Renal pelvis (tissue), 4 donors: ENCODE data around the gene VMP1. TPM values are rescaled to one million over a fixed set of nuclear protein-coding genes. Genes with fewer than 3 reads are reported as not detected.

Experiments used
- DNase-seq: peaks from one replicate; pipeline ENCODE4 v3.0.0-alpha.2; 2013
- polyA plus RNA-seq, 3 donors: library from polyadenylated mRNA; unstranded; fragments of 120-200 nt; gene quantifications; one replicate each; pipeline ENCODE4 v1.2.1, GENCODE V29; 2013; ENCODE audit not compliant: insufficient read length in 3 of 3

The VMP1 gene
- polyA plus RNA-seq, 3 donors = 93.4 to 108 (median 97.7) TPM

DNA sequence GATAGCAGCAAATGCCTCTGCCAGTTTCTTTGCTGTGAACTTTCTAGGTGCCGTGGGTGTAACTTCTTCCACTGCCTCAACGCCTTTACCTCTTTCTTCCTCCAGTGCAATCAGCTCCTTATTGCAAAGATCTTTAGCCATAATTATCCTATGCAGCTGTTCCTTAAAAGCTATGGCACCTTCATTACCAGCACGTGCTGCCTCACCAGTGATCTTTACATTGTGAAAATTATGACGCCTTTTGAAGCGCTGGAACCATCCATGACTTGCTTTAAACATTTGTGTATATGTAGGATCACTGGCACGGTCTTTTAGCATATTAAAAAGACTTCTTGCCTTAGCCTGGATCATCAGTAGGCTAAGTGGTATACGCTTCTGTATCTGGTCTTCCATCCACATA lies 8.2 kb upstream of the VMP1 start:
- DNase-seq = no peak

DNA sequence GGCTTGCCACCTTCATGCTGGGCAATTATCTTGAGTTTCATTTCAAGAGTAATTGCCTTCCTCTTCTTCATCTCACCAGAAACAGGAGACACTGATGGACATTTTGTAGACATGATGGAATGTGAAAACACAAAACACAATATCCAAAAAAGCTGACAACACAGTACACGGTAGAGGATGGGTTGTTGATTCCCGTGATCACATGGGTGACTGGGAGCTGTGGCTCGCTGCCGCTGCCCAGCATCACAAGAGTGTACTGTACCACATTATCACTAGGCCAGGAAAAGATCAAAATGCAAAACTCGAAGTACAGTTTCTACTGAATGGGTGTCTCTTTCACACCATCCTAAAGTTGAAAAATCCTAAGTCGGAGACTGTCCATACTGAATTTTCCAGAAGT lies 7.7 kb upstream of the VMP1 start:
- DNase-seq = no peak

DNA sequence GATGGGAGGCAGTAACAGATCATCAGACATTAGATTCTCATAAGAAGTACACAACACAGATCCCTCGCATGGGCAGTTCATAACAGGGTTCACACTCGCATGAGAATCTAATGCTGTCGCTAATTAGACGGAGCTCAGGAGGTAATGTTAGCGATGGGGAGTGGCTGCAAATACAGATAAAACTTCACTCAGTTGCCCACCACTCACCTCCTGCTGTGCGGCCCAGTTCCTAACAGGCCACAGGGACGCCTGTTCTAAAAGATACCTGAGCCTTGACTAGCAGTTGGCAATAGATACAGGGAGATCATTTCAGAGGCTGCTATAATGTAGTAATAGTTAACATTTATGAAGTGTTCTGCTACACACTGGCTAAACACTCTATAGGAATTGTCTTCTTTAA lies 5.2 kb upstream of the VMP1 start:
- no peak for DNase-seq

DNA sequence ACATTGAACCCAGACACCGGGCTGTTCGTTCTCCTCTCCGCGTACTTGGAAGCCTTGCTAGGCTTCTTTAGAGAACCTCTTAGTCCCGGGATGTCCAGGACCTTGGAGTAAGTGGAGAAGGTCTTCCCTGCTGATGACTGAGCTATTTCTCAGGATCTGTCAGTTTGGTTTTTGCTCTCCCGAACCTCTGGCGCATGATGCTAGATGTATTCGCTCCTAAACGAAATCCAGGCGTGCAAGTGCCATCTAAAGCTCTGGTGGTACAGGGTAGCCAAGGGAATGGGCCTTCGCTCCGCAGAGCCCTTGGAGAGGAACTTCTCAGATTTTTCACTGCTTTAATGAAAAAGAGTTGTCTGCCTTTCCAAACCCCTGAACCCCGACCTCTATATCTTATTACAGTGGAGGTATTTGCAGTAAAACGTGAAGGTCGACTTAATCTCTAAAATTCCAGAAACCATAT lies 547 bp downstream of the VMP1 start:
- DNase-seq = no peak

GRCh38 chr17:59711936-59712335 lies 4.5 kb downstream of the VMP1 start:
- DNase-seq = no peak

DNA sequence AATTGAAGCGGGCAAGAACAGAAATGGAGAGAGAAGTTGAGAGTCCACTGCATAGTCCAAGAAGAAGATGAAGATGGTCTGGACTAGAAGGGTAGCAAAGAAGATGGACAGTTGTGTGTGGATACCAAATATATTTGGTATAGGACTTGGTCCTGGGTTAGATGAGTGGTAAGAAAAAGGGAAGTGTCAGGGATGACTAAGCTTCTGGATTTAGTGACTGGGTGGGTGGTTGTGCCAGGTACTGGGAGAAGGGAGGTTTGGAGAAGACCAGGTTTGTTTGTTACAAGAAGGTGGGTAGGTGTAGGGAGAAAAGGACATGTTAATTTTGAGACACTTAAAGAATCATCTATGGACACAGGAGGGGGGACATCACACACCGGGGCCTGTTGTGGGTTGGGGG lies 5.4 kb downstream of the VMP1 start:
- no peak for DNase-seq

DNA sequence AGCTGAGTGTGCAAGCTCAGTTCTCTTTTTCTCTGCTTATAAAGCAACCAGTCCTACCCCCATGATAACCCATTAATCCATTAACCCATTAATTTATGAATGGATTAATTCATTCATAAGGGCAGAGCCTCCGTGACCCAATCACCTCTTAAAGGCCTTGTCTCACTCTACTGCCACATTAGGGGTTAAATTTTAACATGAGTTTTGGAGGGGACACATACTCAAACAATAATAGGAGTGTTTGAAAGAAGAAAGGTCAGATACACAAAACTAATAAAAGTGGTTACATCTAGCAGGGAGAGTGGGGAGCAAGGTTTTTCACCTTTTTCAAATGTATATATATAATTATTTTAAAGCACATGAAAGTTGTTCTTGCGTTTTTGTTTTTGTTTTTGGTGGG lies 6.8 kb downstream of the VMP1 start:
- no peak for DNase-seq

GRCh38 chr17:59716427-59716826 lies 9.0 kb downstream of the VMP1 start:
- DNase-seq = no peak

DNA sequence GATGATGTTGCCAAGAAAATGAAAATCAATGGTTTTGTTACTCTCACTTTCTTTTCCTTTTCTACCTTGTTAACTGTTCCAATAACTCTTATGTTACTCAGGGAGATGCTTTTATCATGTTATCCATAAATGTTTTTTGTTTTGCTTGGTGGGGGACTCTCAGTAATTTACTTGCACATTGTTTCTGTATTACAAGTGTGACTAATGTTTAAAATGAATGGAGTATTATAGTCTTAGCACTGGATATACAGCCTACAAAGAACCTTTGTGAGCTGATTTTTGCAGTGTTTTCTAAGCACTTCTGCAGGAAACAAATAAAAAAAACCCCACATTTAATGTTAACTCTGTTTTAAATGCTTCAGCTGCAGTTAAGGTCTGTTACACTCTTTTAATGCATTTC lies 12.1 kb downstream of the VMP1 start:
- no peak for DNase-seq

- DNase-seq = no peak
Measured at GRCh38 chr17:59722623-59723022, 15.2 kb downstream of the VMP1 start.

GRCh38 chr17:59723041-59723440 lies 15.6 kb downstream of the VMP1 start:
- no peak for DNase-seq

- no peak for DNase-seq
Measured at GRCh38 chr17:59723607-59724006, 16.2 kb downstream of the VMP1 start.

- DNase-seq = no peak
Measured at GRCh38 chr17:59725691-59726090, 18.2 kb downstream of the VMP1 start.

DNA sequence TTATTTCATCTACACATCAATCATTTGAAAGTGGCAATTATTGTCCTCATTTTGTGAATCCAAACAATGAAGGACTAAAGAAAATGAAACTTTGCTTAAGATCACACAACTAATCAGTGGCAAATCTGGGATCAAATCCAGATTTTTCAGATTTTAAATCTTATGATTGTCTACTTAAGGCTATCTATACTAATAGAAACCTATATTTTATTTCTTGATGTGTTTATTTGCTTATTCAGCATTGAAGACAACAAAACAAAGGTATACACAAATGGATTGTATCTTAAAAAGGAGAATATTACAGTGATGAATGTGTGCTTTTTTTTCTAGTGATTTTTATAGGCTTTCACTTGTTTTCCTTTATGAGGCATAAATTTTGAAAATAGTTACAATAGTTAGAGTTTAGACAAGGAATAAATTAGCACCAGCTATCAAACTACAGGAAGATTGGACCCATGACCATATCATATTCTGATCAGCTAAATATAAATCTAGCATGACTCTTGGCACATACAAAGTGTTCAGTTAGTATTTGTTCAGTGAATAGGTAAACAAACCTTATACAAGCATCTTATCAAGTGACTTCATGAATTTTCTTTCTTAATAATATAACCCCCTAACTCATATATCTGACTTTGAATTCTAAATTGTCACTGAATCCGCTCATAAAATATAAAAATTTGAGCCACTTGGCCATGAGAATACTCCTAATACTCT lies 20.5 kb downstream of the VMP1 start:
- no peak for DNase-seq

- DNase-seq = no peak
Measured at GRCh38 chr17:59730268-59730834, 22.9 kb downstream of the VMP1 start.

GRCh38 chr17:59733697-59734096 lies 26.2 kb downstream of the VMP1 start:
- no peak for DNase-seq

DNA sequence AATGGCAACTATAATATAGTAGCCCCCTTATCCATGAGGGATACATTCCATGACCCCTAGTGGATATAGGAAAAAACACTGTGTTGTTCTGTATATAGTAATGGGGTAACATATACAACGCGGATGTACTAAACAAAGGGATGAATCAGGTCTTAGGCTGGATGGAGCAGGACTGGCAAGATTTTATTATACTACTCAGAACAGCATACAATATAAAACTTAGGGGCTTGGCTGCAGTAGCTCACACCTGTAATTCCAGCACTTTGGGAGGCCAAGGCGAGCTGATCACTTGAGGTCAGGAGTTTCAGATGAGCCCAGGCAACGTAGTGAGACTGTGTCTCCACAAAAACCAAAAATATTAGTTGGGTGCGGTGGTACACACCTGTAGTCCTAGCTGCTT lies 26.8 kb downstream of the VMP1 start:
- DNase-seq = no peak

DNA sequence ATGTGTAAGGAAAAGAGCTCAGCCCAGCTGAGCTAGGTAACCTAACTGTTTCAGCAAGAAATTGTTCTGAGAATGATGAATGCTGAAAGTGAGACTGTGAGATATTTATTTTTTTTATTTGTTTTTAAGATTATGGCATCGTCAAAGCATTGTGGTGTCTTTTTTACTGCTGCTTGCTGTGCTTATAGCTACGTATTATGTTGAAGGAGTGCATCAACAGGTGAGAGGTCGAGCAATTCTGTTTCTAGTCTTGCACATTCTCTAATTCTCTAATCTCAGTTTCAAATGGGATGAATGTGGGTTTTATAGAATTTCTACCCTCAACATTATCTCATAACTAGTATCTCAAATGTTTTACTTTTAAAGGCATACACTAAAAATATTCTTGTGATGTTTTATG lies 29.9 kb downstream of the VMP1 start:
- DNase-seq = no peak

- DNase-seq = no peak
Measured at GRCh38 chr17:59743842-59744241, 36.4 kb downstream of the VMP1 start.

DNA sequence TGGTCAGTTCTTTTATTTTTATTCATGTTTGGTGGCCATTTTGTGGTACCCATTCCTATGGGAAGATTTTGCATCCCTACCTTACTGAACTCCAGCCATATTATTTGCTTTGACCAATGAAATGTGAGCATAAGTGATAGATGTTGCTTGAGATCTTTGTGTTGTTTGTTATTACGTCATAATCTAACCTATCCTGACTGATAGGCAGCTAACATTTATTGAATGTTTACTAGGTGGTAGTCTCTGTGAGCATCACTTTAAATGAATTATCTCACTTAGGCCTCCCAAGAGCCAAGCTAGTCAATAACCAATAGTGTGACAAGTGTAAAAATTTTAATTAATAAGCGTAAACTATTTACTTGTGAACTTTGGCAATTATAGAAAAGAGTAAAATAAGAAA lies 37.6 kb downstream of the VMP1 start:
- DNase-seq = no peak

DNA sequence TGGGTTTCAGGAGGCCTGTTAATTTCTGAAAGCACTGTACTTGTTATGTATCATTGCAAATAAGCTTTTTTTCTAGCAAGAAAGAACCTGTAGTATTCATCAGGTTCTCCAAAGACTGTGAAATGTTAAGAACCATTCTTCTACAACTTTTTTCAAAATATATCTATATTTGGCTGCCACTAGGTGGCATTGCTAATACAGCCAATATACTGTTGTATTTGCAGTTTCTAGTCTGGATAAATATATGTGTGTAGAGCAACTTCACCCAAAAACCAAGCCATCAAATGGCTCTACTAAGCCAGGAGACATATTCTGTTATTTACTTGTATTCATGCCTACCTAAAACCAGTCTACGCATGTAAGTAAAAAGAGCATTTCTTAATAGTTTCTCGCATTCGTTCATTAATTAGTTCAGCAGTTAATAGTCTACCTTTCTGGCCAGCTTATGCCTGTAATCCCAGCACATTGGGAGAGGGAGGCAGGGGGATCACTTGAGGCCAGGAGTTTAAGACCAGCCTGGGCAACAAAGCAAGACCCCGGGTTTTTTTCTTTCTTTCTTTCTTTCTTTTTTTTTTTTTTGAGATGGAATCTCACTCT lies 39.5 kb downstream of the VMP1 start:
- DNase-seq = no peak

- DNase-seq = no peak
Measured at GRCh38 chr17:59748591-59748990, 41.1 kb downstream of the VMP1 start.

DNA sequence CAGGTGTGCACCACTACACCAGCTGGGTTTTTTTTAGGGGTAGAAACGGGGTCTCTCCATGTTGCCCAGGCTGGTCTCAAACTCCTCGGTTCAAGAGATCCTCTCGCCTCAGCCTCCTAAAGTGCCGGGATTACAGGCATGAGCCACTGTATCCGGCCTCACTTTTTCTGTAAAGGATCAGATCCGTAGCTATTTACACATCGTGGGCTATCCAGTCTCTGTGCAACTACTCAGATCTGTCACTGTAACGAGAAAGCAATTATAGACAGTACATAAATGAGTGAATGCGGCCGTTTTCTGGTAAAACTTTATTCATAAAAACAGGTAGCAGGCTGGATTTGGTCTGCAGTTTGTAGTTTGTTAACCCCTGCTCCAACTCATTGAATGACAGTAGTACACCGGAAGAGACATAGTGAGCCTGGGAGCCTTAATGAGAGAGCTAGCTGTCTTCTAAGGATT lies 44.5 kb downstream of the VMP1 start:
- DNase-seq = no peak

GRCh38 chr17:59752446-59752845 lies 45.0 kb downstream of the VMP1 start:
- DNase-seq = no peak
